Ovary (tissue), 9 donors: ENCODE data around the gene FUS. TPM values are rescaled to one million over a fixed set of nuclear protein-coding genes. Genes with fewer than 3 reads are reported as not detected.
"Not testable (repeated sequence)": the region's sequence is repeated elsewhere in the genome, so short reads cannot be mapped to it uniquely, and the experiment has no call there.

Source experiments
- DNase-seq, 5 donors: peaks; one replicate each; pipeline ENCODE4 v3.0.0-alpha.2; 2019 to 2020
- H3K27ac ChIP-seq, 2 donors: fragments of 200-600 bp; one replicate each; pipeline versions ENCODE4 v1.5.1 to v1.8.0; 2019 to 2022
- H3K27me3 ChIP-seq: fragments of 200-600 bp; one replicate; pipeline ENCODE4 v1.8.0; 2022
- H3K36me3 ChIP-seq: fragments of 200-600 bp; sonication (generic); one replicate; pipeline ENCODE4 v1.5.1; 2019
- H3K4me1 ChIP-seq: one replicate; pipeline ENCODE4 v1.8.1; 2013; ENCODE audit warnings: mild to moderate bottlenecking, moderate library complexity; ENCODE audit not compliant: insufficient read depth
- H3K4me3 ChIP-seq: fragments of 200-600 bp; sonication (generic); one replicate; pipeline ENCODE4 v1.5.1; 2017
- H3K9me3 ChIP-seq, 2 donors: fragments of 200-600 bp in 1 of 2; sonication (generic) in 1 of 2; one replicate each; pipeline versions ENCODE4 v1.5.1 to v1.8.1; 2013 to 2019; ENCODE audit warnings: mild to moderate bottlenecking in 1 of 2, moderate library complexity in 1 of 2
- CTCF ChIP-seq, 3 donors: fragments of 450-650 bp in 2 of 3; fragments of 200-600 bp in 1 of 3; IDR thresholded peaks; one replicate each; pipeline versions ENCODE4 v1.5.1 to v1.8.0; 2016 to 2022; ENCODE audit warnings: antibody characterized with exemption in 3 of 3, mild to moderate bottlenecking in 1 of 3
- EP300 ChIP-seq: sonication (generic); formaldehyde crosslinking; IDR thresholded peaks from one replicate; pipeline ENCODE4 v1.6.1; 2017; ENCODE audit warnings: antibody characterized with exemption
- POLR2A ChIP-seq: fragments of 450-650 bp; IDR thresholded peaks from one replicate; pipeline ENCODE4 v1.6.1; 2017; ENCODE audit warnings: antibody characterized with exemption, mild to moderate bottlenecking, moderate library complexity
- WGBS, 3 donors: extraction: QIAGEN DNeasy Blood & Tissue Kit in 1 of 3; methylation state at CpG; one replicate each; pipeline versions ENCODE4 v1.1.5 to v1.1.7; 2013 to 2017; 5-methylcytosine and 5-hydroxymethylcytosine counted together
- intact Hi-C, 4 donors: fragments of 100-400 bp; cut with DNase I; formaldehyde crosslinking; loops; one replicate each; pipeline versions ENCODE4 v1.11.0 to v1.15.1; 2022 to 2023
- polyA plus RNA-seq, 2 donors: library from polyadenylated mRNA; stranded (reverse); fragments of 200-250 nt in 1 of 2; fragments of 350-450 nt in 1 of 2; fragmentation: Illumina TruSeq in 1 of 2; extraction: RNeasy Lipid Tissue Mini Kit (QIAGEN cat#74804) in 1 of 2; gene quantifications; one replicate each; pipeline ENCODE4 v1.2.3, GENCODE V29; 2013 to 2014
- total RNA-seq, 7 donors: library from RNA; depleted of rRNA in 2 of 7; stranded (reverse); fragments of >200 nt in 2 of 7; fragmentation: NEBNext Ultra II Directional in 3 of 7; extraction: Animal tissue kit (Norgen Biotek cat#: 25700) in 3 of 7; gene quantifications; one replicate each; pipeline versions ENCODE4 v1.1.0 to v1.2.4, GENCODE V29; 2016 to 2023
- donor health status: DM: no; HTN: no; CAD: no; lungs with moderate emphysema.
- donor health status: DM: no; HTN: no; CAD: no.
- donor health status: Bipolar disorder and iron deficiency.
- donor health status: DM: yes; HTN: yes; CAD: no.
- donor health status: DM: no; HTN: no; CAD: no.
- donor health status: DM: yes; HTN: yes; CAD: no.

FUS gene
- total and polyA plus RNA-seq, 9 donors: 62.2 to 469 (median 355) TPM

- Histone ChIP-seq H3K4me1 (no peaks in the 10 kb centered on the region), H3K36me3 (no peaks in the 10 kb centered on the region), H3K27ac (no peak overlapping the region), H3K4me3 (no peak overlapping the region), H3K9me3 (no peaks in the 10 kb centered on the region), H3K27me3 (no peaks in the 10 kb centered on the region)
- TF ChIP-seq EP300: no peak
- no peak for TF ChIP-seq POLR2A
- TF ChIP-seq CTCF (IDR thresholded peaks at IDR 0.05): no peak
- intact Hi-C loops: no loop called here
- WGBS, 3 donors: 4 to 16% (median 10%) methylated on average over 8 of the region's 8 CpGs
- no peak for DNase-seq
Measured at GRCh38 chr16:31157136-31157535, 22.8 kb upstream of the FUS start.

- Histone ChIP-seq H3K27me3 (no peaks in the 10 kb centered on the region), H3K4me3 (no peak overlapping the region), H3K36me3 (no peaks in the 10 kb centered on the region), H3K4me1 (no peaks in the 10 kb centered on the region), H3K9me3 (no peaks in the 10 kb centered on the region), H3K27ac (no peak overlapping the region)
- DNase-seq: no peak
- intact Hi-C loops: loop anchor here in 1 of 4 donors (5.0 kb wide), 1 partner anchor 265 kb away; no protein-coding TSS in a partner anchor
- TF ChIP-seq CTCF (IDR thresholded peaks at IDR 0.05) (no peak), POLR2A (no peak), EP300 (no peak)
- 77 to 84% (median 77%) methylated on average over 8 of the region's 8 CpGs for WGBS, 3 donors
Measured at GRCh38 chr16:31167315-31167714, 12.6 kb upstream of the FUS start.

GRCh38 chr16:31168848-31169247 is 11.1 kb upstream of the FUS start:
- no peak overlapping the region for H3K4me3 ChIP-seq
- no peaks in the 10 kb centered on the region for H3K9me3 ChIP-seq
- no peak for TF ChIP-seq EP300
- no peak for TF ChIP-seq POLR2A
- no peak for TF ChIP-seq CTCF (IDR thresholded peaks at IDR 0.05)
- intact Hi-C loops: loop anchor here in 1 of 4 donors (5.0 kb wide), 1 partner anchor 263 kb away; no protein-coding TSS in a partner anchor
- no peak overlapping the region for H3K27ac ChIP-seq
- no peaks in the 10 kb centered on the region for H3K4me1 ChIP-seq
- 57 to 74% (median 64%) methylated on average over 2 of the region's 2 CpGs for WGBS, 3 donors
- no peaks in the 10 kb centered on the region for H3K27me3 ChIP-seq
- DNase-seq: no peak
- no peaks in the 10 kb centered on the region for H3K36me3 ChIP-seq

DNA sequence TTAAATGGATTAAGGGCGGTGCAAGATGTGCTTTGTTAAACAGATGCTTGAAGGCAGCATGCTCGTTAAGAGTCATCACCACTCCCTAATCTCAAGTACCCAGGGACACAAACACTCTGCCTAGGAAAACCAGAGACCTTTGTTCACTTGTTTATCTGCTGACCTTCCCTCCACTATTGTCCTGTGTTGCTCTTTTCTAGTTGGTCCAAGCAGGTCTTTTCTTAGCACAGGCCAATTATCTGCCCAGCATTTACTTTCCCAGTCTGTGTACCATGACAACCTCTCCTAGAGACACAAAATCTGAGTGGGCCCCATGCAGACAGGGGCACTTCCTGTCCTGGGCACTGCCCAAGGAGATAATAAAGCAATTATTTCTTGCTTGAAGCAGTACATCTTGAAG is 9.9 kb upstream of the FUS start:
- WGBS, 3 donors: 14 to 33% methylated on average over 1 to 2 of the region's 2 CpGs; no CpG with 5 or more reads in 1 of the 3 donors
- H3K27me3 ChIP-seq, DNase-seq, intact Hi-C loops, H3K36me3 ChIP-seq, H3K9me3 ChIP-seq, H3K4me3 ChIP-seq, H3K27ac ChIP-seq, H3K4me1 ChIP-seq: not testable (repeated sequence)

- H3K9me3 ChIP-seq: no peaks in the 10 kb centered on the region
- H3K4me3 ChIP-seq: no peak overlapping the region
- no peaks in the 10 kb centered on the region for H3K27me3 ChIP-seq
- no peak overlapping the region for H3K27ac ChIP-seq
- intact Hi-C loops: no loop called here
- no peak for DNase-seq
- WGBS, 3 donors: 72 to 78% (median 76%) methylated on average over 3 of the region's 3 CpGs
- no peaks in the 10 kb centered on the region for H3K36me3 ChIP-seq
- H3K4me1 ChIP-seq: peaks cover 4% of the 10 kb centered on the region
- TF ChIP-seq EP300 (no peak), POLR2A (no peak), CTCF (IDR thresholded peaks at IDR 0.05) (no peak)
Measured at GRCh38 chr16:31177136-31177535, 2.8 kb upstream of the FUS start.
